Type B pancreatic cell (in vitro differentiated cells): ENCODE data around the gene FYB1. TPM values are rescaled to one million over a fixed set of nuclear protein-coding genes. Genes with fewer than 3 reads are reported as not detected.

ENCODE experiments used
- DNase-seq: peaks from one replicate; pipeline ENCODE4 v3.0.0; 2021; ENCODE audit warnings: mixed read lengths; ENCODE audit not compliant: unreplicated experiment; ENCODE audit errors: extremely low spot score
- H3K27ac Mint-ChIP-seq: 2 replicates; pipeline ENCODE4 v1.8.0; 2021; ENCODE audit warnings: mild to moderate bottlenecking, mixed read lengths
- H3K27me3 Mint-ChIP-seq: 2 replicates; pipeline ENCODE4 v1.8.0; 2021; ENCODE audit warnings: mixed read lengths
- H3K36me3 Mint-ChIP-seq: 2 replicates; pipeline ENCODE4 v1.8.0; 2021; ENCODE audit warnings: mixed read lengths
- H3K4me1 Mint-ChIP-seq: one replicate; pipeline ENCODE4 v1.8.0; 2021; ENCODE audit warnings: mixed read lengths; ENCODE audit not compliant: unreplicated experiment
- H3K4me3 Mint-ChIP-seq: 2 replicates; pipeline ENCODE4 v1.8.0; 2021; ENCODE audit warnings: mild to moderate bottlenecking, mixed read lengths
- H3K9me3 Mint-ChIP-seq: 2 replicates; pipeline ENCODE4 v1.8.0; 2021; ENCODE audit warnings: mixed read lengths
- CTCF ChIP-seq: fragments of 200-600 bp; sonication (generic); conservative IDR thresholded peaks from 2 replicates; pipeline ENCODE4 v1.5.0; 2021; ENCODE audit warnings: antibody characterized with exemption, mild to moderate bottlenecking
- total RNA-seq: library from RNA; stranded (reverse); gene quantifications from 2 replicates; pipeline ENCODE4 v1.2.1, GENCODE V29; 2021; ENCODE audit warnings: low replicate concordance

FYB1 gene
- total RNA-seq, 1 donor from 2014 or later = 0.24 TPM

GRCh38 chr5:39218482-39219402, 621 bp downstream of the FYB1 start:
- TF ChIP-seq CTCF = no peak
- Mint-ChIP-seq H3K4me3 (no peak overlapping the region), H3K27ac (no peak overlapping the region)

GRCh38 chr5:39217365-39218281, 1.7 kb downstream of the FYB1 start:
- Mint-ChIP-seq H3K27me3 (no peaks in the 10 kb centered on the region), H3K27ac (no peak overlapping the region), H3K4me1 (peaks cover 17% of the 10 kb centered on the region), H3K36me3 (no peaks in the 10 kb centered on the region), H3K9me3 (no peaks in the 10 kb centered on the region), H3K4me3 (no peak overlapping the region)
- peak; percentile 92 for TF ChIP-seq CTCF
- DNase-seq = no peak

More at GRCh38 chr5:39218482-39219402, 621 bp downstream of the FYB1 start:
- no peaks in the 10 kb centered on the region for H3K9me3 Mint-ChIP-seq
- H3K27me3 Mint-ChIP-seq = no peaks in the 10 kb centered on the region
- peaks cover 17% of the 10 kb centered on the region for H3K4me1 Mint-ChIP-seq
- no peak for DNase-seq
- H3K36me3 Mint-ChIP-seq = no peaks in the 10 kb centered on the region

- no peaks in the 10 kb centered on the region for H3K36me3 Mint-ChIP-seq
- H3K27ac Mint-ChIP-seq = no peak overlapping the region
- no peaks in the 10 kb centered on the region for H3K9me3 Mint-ChIP-seq
- DNase-seq = no peak
- H3K4me1 Mint-ChIP-seq = peaks cover 17% of the 10 kb centered on the region
- H3K4me3 Mint-ChIP-seq = no peak overlapping the region
- no peaks in the 10 kb centered on the region for H3K27me3 Mint-ChIP-seq
- no peak for TF ChIP-seq CTCF
These were observed 2.7 kb downstream of the FYB1 start for GRCh38 chr5:39216631-39217030.

GRCh38 chr5:39215857-39216256, 3.5 kb downstream of the FYB1 start:
- no peaks in the 10 kb centered on the region for H3K9me3 Mint-ChIP-seq

More at GRCh38 chr5:39215857-39216256, 3.5 kb downstream of the FYB1 start:
- peaks cover 17% of the 10 kb centered on the region for H3K4me1 Mint-ChIP-seq
- no peaks in the 10 kb centered on the region for H3K27me3 Mint-ChIP-seq
- no peak for DNase-seq
- H3K36me3 Mint-ChIP-seq = no peaks in the 10 kb centered on the region
- H3K4me3 Mint-ChIP-seq = no peak overlapping the region
- TF ChIP-seq CTCF = no peak
- H3K27ac Mint-ChIP-seq = no peak overlapping the region
